Common myeloid progenitor, CD34-positive (primary cell): ENCODE results near the gene GDA.

Source experiments
- CTCF ChIA-PET: fragments of 350-600 bp; sonication (Branson Sonifier 250); formaldehyde crosslinking; loops from one replicate; lab custom pipeline; 2021; ENCODE audit warnings: antibody characterized with exemption; lab: Charles Lee
- POLR2A ChIA-PET: fragments of 350-600 bp; sonication (Branson Sonifier 250); formaldehyde crosslinking; loops from one replicate; lab custom pipeline; 2021; ENCODE audit warnings: antibody characterized with exemption; lab: Charles Lee
- DNase-seq, 3 donors: peaks; one replicate each; pipeline versions ENCODE4 v3.0.0 to v3.0.0-alpha.2; 2013
- H3K27ac ChIP-seq, 2 experiments: 1 replicate in 1 of 2; 2 replicates in 1 of 2; pipeline ENCODE4 v1.7.0; 2013; ENCODE audit warnings: inconsistent platforms in 2 of 2, low read length in 2 of 2, mild to moderate bottlenecking in 2 of 2, low read depth in 1 of 2, moderate library complexity in 1 of 2; ENCODE audit not compliant: severe bottlenecking in 2 of 2, insufficient read depth in 1 of 2, poor library complexity in 1 of 2
- H3K27me3 ChIP-seq, 5 experiments: replicated peaks in 2 of 5; 1 replicate in 3 of 5; 2 replicates in 2 of 5; pipeline versions ENCODE4 v1.6.1 to v1.7.0; 2013; ENCODE audit warnings: low read length in 4 of 5, mild to moderate bottlenecking in 2 of 5, moderate library complexity in 2 of 5, inconsistent platforms in 1 of 5; ENCODE audit not compliant: insufficient read depth in 5 of 5, control insufficient read depth in 4 of 5
- H3K36me3 ChIP-seq, 4 experiments: 1 replicate in 2 of 4; 2 replicates in 2 of 4; pipeline versions ENCODE4 v1.6.1 to v1.7.0; 2013; ENCODE audit warnings: low read length in 3 of 4, control low read depth in 1 of 4, mild to moderate bottlenecking in 1 of 4; ENCODE audit not compliant: control insufficient read depth in 4 of 4, insufficient read depth in 4 of 4
- H3K4me1 ChIP-seq, 4 experiments: 1 replicate in 3 of 4; 2 replicates in 1 of 4; pipeline versions ENCODE4 v1.6.1 to v1.7.1; 2013; ENCODE audit warnings: low read length in 3 of 4, mild to moderate bottlenecking in 3 of 4, control low read depth in 1 of 4, inconsistent platforms in 1 of 4, moderate library complexity in 1 of 4; ENCODE audit not compliant: control insufficient read depth in 4 of 4, insufficient read depth in 4 of 4; ENCODE audit errors: control extremely low read depth in 1 of 4
- H3K4me3 ChIP-seq, 7 experiments: 1 replicate in 4 of 7; 2 replicates in 3 of 7; pipeline versions ENCODE4 v1.5.1 to v1.7.0; 2013; ENCODE audit warnings: mild to moderate bottlenecking in 7 of 7, low read length in 6 of 7, moderate library complexity in 6 of 7, inconsistent platforms in 2 of 7, low read depth in 2 of 7, control low read depth in 1 of 7; ENCODE audit not compliant: insufficient read depth in 4 of 7, control insufficient read depth in 1 of 7; ENCODE audit errors: extremely low read depth in 1 of 7
- H3K9me3 ChIP-seq, 5 experiments: 1 replicate in 4 of 5; 2 replicates in 1 of 5; pipeline versions ENCODE4 v1.6.1 to v1.7.1; 2013; ENCODE audit warnings: low read length in 4 of 5, mild to moderate bottlenecking in 2 of 5, inconsistent platforms in 1 of 5, low read depth in 1 of 5, moderate library complexity in 1 of 5; ENCODE audit not compliant: control insufficient read depth in 4 of 5, insufficient read depth in 2 of 5; ENCODE audit errors: control extremely low read depth in 1 of 5
- WGBS: methylation state at CpG from one replicate; pipeline ENCODE4 v1.1.5; 2013; ENCODE audit not compliant: insufficient coverage; 5-methylcytosine and 5-hydroxymethylcytosine counted together

GDA gene

DNA sequence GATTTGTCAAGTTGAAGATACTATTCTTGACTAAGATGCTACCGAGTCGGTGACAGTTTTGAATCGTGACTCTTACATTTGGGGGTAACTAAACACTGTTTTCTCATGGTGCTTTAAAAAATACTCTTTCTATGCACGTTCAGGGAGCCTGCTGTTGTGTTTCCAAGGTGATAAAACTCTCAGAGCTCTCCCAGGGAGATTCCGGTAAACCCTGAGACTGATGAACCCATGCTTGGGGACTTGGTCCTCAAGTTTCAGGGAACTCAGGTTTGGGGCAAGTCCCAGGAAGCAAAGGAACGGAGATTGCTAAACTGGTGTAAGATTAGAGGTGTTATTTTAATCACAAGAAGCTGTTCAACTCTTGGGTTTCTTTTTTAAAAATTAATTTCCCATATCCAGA, 1.4 kb downstream of the GDA start:
- Histone ChIP-seq H3K36me3 (no peaks in the 10 kb centered on the region), H3K27ac (no peak overlapping the region), H3K9me3 (peaks cover 0 to 4% (median 0%) of the 10 kb centered on the region in 5 experiments), H3K4me1 (peaks cover 0 to 9% (median 5%) of the 10 kb centered on the region in 4 experiments), H3K4me3 (no peak overlapping the region), H3K27me3 (peaks cover 3 to 55% (median 25%) of the 10 kb centered on the region in 5 experiments)
- no peak for DNase-seq
- ChIA-PET CTCF (no interaction called here), POLR2A (no interaction called here)
- 80% methylated on average over 5 of the region's 6 CpGs for WGBS

DNA sequence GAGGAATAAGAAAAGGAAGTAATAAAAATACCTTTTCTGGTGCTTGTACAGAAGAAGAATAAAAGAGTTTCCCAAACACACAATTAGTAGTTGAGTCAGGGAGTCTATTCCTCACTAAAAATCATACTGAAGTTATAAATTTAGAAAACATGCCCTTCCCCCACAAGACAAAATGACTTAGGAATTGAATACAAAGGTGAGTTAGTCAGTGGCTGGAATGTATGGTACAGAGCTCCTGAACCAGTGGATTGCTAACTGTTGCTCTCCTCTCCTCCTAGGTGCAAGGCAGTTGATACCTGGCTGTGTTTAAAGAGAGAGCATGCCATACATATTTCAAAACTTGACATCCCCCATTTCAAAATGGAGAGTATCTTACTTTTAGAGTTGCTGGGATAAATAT, 1.9 kb downstream of the GDA start:
- Histone ChIP-seq H3K4me1 (peaks cover 0 to 9% (median 5%) of the 10 kb centered on the region in 4 experiments), H3K36me3 (no peaks in the 10 kb centered on the region), H3K27ac (no peak overlapping the region), H3K27me3 (peaks cover 3 to 55% (median 25%) of the 10 kb centered on the region in 5 experiments), H3K4me3 (no peak overlapping the region), H3K9me3 (peaks cover 0 to 4% (median 0%) of the 10 kb centered on the region in 5 experiments)
- ChIA-PET CTCF (no interaction called here), POLR2A (no interaction called here)
- DNase-seq: no peak

DNA sequence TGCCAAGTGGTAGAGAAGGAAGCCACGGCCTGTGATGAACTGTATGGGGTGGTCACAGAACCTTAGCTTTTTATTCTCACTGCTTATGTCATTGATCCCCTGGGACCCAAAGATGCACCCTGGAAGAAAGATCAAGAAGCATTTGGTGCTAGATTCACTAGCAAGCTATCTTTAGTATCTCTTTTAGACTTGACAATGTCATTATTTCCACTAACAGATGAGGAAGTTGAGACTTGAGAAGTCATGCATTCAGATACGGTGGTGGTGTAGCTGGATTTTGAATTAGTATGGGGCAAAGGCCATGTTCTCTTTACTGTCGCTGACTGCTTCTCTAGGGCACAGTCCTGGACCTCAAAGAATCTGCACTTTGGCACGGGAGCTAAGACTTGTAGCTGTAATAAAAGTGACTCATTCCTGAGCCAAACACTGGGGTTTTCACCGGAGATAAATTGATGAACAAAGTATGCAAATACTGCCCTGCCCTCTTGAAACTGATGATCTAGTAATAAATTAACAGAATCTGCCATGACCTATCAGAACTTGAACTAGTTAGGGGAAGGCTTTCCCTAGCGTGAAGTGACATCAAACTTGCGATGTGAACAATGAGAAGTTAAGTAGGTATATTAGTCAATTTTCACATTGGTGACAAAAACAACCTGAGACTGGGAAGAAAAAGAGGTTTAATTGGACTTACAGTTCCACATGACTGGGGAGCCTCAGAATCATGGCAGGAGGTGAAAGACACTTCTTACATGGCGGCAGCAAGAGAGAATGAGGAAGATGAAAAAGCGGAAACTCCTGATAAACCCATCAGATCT, 5.4 kb downstream of the GDA start:
- DNase-seq: no peak
- 94% methylated on average over 7 of the region's 9 CpGs for WGBS
- H3K27me3 ChIP-seq: peaks cover 0 to 22% (median 14%) of the 10 kb centered on the region in 5 experiments
- no peak overlapping the region for H3K27ac ChIP-seq
- POLR2A ChIA-PET: no interaction called here
- CTCF ChIA-PET: no interaction called here
- H3K36me3 ChIP-seq: no peaks in the 10 kb centered on the region
- peaks cover 0 to 1% (median 0%) of the 10 kb centered on the region in 4 experiments for H3K4me1 ChIP-seq
- peaks cover 0 to 4% (median 0%) of the 10 kb centered on the region in 5 experiments for H3K9me3 ChIP-seq
- no peak overlapping the region for H3K4me3 ChIP-seq

DNA sequence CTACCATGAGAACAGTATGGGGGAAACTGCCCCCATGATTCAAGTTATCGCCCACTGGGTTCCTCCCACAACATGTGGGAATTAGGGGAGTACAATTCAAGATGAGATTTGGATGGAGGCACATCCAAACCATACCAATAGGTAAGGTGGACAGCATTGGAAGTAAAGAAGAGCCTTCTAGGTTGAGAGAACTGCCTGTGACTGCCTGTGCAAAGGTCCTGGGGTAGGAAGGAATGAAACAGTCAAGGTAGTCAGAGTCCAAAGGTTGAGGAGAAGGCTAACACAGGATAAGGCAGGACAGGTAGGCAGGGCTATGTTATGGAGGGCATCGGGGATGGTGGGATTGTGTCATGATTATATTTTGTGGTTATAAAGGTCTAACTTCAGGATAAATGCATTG, 6.1 kb downstream of the GDA start:
- no peak for DNase-seq
- Histone ChIP-seq H3K36me3 (no peaks in the 10 kb centered on the region), H3K27me3 (peaks cover 0 to 15% (median 7%) of the 10 kb centered on the region in 5 experiments), H3K4me1 (no peaks in the 10 kb centered on the region), H3K27ac (no peak overlapping the region), H3K4me3 (no peak overlapping the region), H3K9me3 (peaks cover 0 to 4% (median 0%) of the 10 kb centered on the region in 5 experiments)
- CTCF ChIA-PET: no interaction called here
- POLR2A ChIA-PET: no interaction called here
- WGBS: 100% methylated on average over 1 of the region's 2 CpGs

- DNase-seq: no peak
- POLR2A ChIA-PET: no interaction called here
- Histone ChIP-seq H3K4me1 (no peaks in the 10 kb centered on the region), H3K4me3 (no peak overlapping the region), H3K9me3 (peaks cover 0 to 4% (median 0%) of the 10 kb centered on the region in 5 experiments), H3K27ac (no peak overlapping the region), H3K36me3 (no peaks in the 10 kb centered on the region), H3K27me3 (peaks cover 0 to 5% (median 3%) of the 10 kb centered on the region in 5 experiments)
- CTCF ChIA-PET: no interaction called here
These were observed 7.3 kb downstream of the GDA start for GRCh38 chr9:72156586-72156985.

- Histone ChIP-seq H3K27me3 (no peaks in the 10 kb centered on the region), H3K27ac (no peak overlapping the region), H3K9me3 (peaks cover 0 to 4% (median 0%) of the 10 kb centered on the region in 5 experiments), H3K4me1 (no peaks in the 10 kb centered on the region), H3K36me3 (no peaks in the 10 kb centered on the region), H3K4me3 (no peak overlapping the region)
- CTCF ChIA-PET: no interaction called here
- 97% methylated on average over 3 of the region's 3 CpGs for WGBS
- POLR2A ChIA-PET: no interaction called here
- no peak for DNase-seq
These were observed 9.4 kb downstream of the GDA start for GRCh38 chr9:72158680-72159079.

DNA sequence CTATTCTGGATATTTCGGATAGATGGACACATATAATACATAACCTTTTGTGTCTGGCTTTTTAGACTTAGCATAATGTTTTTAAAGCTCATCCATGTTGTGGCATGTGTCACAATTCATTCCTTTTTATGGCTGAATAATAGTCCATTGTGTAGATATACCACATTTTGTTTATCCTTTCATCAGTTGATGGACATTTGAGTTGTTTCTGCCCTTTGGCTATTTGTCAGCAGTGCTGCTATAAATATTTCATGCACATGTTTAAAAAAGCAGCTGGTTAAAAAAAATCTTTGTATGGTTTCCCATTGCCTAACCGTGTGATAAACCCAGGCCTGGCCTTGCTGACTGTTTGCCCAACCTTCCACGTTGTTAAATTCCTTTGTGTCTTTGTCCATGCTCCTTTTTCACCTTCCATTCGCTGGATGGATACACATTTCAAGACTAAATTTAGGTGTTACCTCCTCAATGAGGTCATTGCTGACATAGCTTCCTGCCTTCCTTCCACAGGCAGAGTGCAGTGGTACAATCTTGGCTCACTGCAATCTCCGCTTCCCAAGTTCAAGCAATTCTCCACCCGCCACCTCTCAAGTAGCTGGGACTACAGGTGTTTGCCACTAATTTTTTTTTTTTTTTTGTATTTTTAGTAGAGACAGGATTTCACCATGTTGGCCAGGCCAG, 11.3 kb downstream of the GDA start:
- Histone ChIP-seq H3K27me3 (no peaks in the 10 kb centered on the region), H3K36me3 (no peaks in the 10 kb centered on the region), H3K4me1 (no peaks in the 10 kb centered on the region), H3K4me3 (no peak overlapping the region), H3K27ac (no peak overlapping the region), H3K9me3 (peaks cover 0 to 2% (median 0%) of the 10 kb centered on the region in 5 experiments)
- no peak for DNase-seq
- ChIA-PET POLR2A (no interaction called here), CTCF (interaction anchor here (0.7 kb wide), 1 partner anchor 10 kb away, joined by 3 read pairs; no protein-coding TSS in a partner anchor)
- 98% methylated on average over 5 of the region's 6 CpGs for WGBS
